H7 (cell line): ENCODE measurements around the gene CORO1A. TPM values are rescaled to one million over a fixed set of nuclear protein-coding genes. Genes with fewer than 3 reads are reported as not detected.
A peak's percentile ranks its signal among the peaks of the same experiment; 100 is the strongest.
"Not testable (repeated sequence)": the region's sequence is repeated elsewhere in the genome, so short reads cannot be mapped to it uniquely, and the experiment has no call there.

Source experiments
- DNase-seq: peaks from one replicate; pipeline ENCODE4 v3.0.0; 2012
- H3K27me3 ChIP-seq: 2 replicates; pipeline ENCODE4 v1.6.0; 2011; ENCODE audit warnings: mild to moderate bottlenecking, low read length; ENCODE audit not compliant: control insufficient read depth, insufficient read depth
- H3K36me3 ChIP-seq: replicated peaks from 2 replicates; pipeline ENCODE4 v1.5.1; 2011; ENCODE audit warnings: low read length; ENCODE audit not compliant: control insufficient read depth, insufficient read depth
- H3K4me3 ChIP-seq: 2 replicates; pipeline ENCODE4 v1.5.1; 2011; ENCODE audit warnings: low read depth, mild to moderate bottlenecking, control low read depth, low read length, moderate library complexity; ENCODE audit not compliant: insufficient read depth
- total RNA-seq: library from RNA; depleted of rRNA; stranded (reverse); fragments of >200 nt; shearing (Covaris generic); gene quantifications from 2 replicates; pipeline ENCODE4 v1.2.3, GENCODE V29; 2014; rRNA removed

The CORO1A gene
- total RNA-seq, 1 experiment from 2014 or later, result 5.8 TPM

DNA sequence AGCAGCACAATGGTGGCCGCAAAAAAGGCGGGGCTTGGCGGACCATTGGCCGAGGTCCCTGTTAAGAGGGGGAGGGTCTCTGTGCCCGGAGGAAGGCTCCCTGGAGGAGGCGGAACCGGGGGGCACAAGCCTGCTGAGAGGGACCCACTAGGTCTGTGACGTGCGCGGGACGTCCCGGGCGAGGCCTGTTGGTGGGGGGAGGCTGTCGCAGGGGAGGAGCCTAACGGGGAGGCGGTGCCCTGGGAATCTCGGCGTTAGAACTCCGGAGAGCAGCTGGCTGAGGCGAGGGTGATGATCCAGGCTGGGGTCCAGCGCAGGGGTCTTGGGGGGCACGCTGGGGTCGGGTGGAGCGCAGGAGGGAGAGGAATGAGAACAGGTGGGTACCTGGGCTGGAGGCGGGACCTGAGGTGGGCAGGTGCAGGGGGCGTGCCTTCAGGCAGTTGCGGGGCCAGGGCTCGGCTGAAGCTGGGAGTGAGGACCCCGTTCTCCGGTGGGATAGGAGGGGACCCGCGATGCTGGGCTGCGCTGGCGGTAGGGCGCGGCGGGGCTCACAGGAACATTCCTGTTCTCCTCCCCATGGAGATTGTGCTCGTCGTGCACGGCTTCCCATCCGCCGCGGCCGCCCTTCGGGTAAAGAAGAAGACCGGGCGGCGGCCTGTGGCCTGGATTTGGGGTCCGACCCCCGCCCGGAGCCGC, 22.3 kb downstream of the CORO1A start:
- H3K4me3 ChIP-seq, result peak overlapping the region; percentile 33; the same call in 1 of the 2 replicates
- DNase-seq, H3K36me3 ChIP-seq, H3K27me3 ChIP-seq: not testable (repeated sequence)

DNA sequence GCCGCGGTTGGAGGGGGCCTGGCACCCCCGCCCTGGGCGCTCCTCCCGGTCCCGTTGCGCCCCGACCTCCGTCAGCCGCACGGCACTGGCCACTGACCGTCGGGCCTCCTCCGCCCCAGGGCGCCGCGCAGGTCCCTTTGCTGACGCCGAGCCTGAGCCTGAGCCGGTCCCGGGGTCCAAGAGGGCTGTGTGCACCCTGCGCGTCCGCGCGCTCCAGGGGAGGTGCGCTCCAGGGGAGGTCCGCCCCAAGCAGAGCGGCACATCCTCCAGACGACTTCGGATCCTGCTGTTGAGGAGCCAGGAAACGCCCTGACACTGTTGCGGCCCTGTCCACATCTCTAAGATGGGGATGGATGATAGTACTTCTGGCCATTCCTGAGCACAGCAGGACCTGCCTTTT, 22.9 kb downstream of the CORO1A start:
- not testable (repeated sequence) for H3K4me3 ChIP-seq, H3K36me3 ChIP-seq, DNase-seq, H3K27me3 ChIP-seq

DNA sequence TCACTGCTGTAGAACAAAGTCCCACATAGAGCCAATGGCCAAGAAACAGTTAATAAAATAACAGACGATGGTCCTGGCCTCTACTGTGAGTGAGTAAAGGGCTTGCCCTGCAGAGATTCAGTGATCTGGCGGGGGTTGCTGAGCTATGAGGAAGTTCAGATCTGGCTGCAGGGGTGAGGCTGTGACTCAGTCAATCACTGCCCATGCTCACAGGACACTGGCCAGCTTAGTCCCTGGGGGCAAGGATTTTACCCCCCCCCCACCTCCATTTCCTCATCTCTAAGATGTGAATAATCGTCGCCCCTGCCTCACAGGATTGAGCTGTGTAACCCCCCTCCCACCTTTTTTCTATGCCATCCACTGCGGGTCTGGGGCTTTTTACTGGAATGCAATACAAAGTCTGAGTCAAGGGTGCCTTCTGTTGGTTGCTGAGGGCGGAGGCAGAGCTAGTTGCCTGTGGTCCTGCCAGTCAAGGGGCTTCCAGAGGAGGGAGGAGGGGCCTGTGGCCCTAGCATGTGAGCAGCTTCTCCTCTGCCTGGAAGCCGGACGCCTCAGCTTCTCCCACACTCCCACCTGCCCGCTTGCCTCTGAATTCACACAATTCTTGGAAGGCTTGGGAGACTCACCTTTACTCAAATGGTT, 23.8 kb downstream of the CORO1A start:
- H3K27me3 ChIP-seq, H3K36me3 ChIP-seq, DNase-seq, H3K4me3 ChIP-seq: not testable (repeated sequence)

GRCh38 chr16:30209032-30209431, 25.6 kb downstream of the CORO1A start:
- DNase-seq, H3K36me3 ChIP-seq, H3K27me3 ChIP-seq, H3K4me3 ChIP-seq: not testable (repeated sequence)

- not testable (repeated sequence) for DNase-seq, H3K4me3 ChIP-seq, H3K27me3 ChIP-seq, H3K36me3 ChIP-seq
Observed at GRCh38 chr16:30211414-30211813, 28.0 kb downstream of the CORO1A start.

- H3K36me3 ChIP-seq, H3K4me3 ChIP-seq, DNase-seq, H3K27me3 ChIP-seq: not testable (repeated sequence)
Observed at GRCh38 chr16:30217082-30217481, 33.7 kb downstream of the CORO1A start.

Other genes starting within 250 kb of the CORO1A start
- gene TMEM219, start 221.5 kb upstream of the CORO1A start, total RNA-seq, result 88.0 and 97.6 TPM in 2 replicates
- 39.9 and 41.3 TPM in 2 replicates for gene TAOK2, start 209.7 kb upstream of the CORO1A start, total RNA-seq
- 19.0 and 20.5 TPM in 2 replicates for gene HIRIP3, start 188.0 kb upstream of the CORO1A start, total RNA-seq
- 58.7 and 91.9 TPM in 2 replicates for gene INO80E, start 187.4 kb upstream of the CORO1A start, total RNA-seq
- gene DOC2A, start 172.6 kb upstream of the CORO1A start, total RNA-seq, result 4.1 and 5.3 TPM in 2 replicates
- not detected in 2 replicates for gene C16orf92, start 160.4 kb upstream of the CORO1A start, total RNA-seq
- 3.0 and 5.5 TPM in 2 replicates for gene TLCD3B, start 152.3 kb upstream of the CORO1A start, total RNA-seq
- 1,524 and 1,553 TPM in 2 replicates for gene ALDOA, start 117.8 kb upstream of the CORO1A start, total RNA-seq
- gene PPP4C, start 107.6 kb upstream of the CORO1A start, total RNA-seq, result 201 and 256 TPM in 2 replicates
- gene TBX6, start 91.7 kb upstream of the CORO1A start, total RNA-seq, result 2.9 and 4.6 TPM in 2 replicates
- gene YPEL3, start 87.4 kb upstream of the CORO1A start, total RNA-seq, result 22.8 and 26.9 TPM in 2 replicates
- gene GDPD3, start 70.1 kb upstream of the CORO1A start, total RNA-seq, result 0.31 and 1.8 TPM in 2 replicates
- 35.0 and 37.2 TPM in 2 replicates for gene MAPK3, start 60.4 kb upstream of the CORO1A start, total RNA-seq
- gene BOLA2B, start 10.1 kb downstream of the CORO1A start, total RNA-seq, result 31.2 and 63.1 TPM in 2 replicates
- gene SLX1A, start 10.3 kb downstream of the CORO1A start, total RNA-seq, result 81.0 and 83.6 TPM in 2 replicates
- 4.2 and 6.5 TPM in 2 replicates for gene SULT1A3, start 15.7 kb downstream of the CORO1A start, total RNA-seq
- gene NPIPB13, start 64.9 kb downstream of the CORO1A start, total RNA-seq, result 1.0 TPM in 1 of 2 replicates, not detected in the other
- 44.2 and 45.2 TPM in 2 replicates for gene CD2BP2, start 171.7 kb downstream of the CORO1A start, total RNA-seq
- gene TBC1D10B, start 186.9 kb downstream of the CORO1A start, total RNA-seq, result 35.8 and 38.4 TPM in 2 replicates
- gene MYL11, start 191.2 kb downstream of the CORO1A start, total RNA-seq, result 3.4 TPM in 1 of 2 replicates, not detected in the other
- 0.18 and 0.80 TPM in 2 replicates for gene SEPTIN1, start 199.0 kb downstream of the CORO1A start, total RNA-seq
- gene ZNF48, start 211.8 kb downstream of the CORO1A start, total RNA-seq, result 38.8 and 46.3 TPM in 2 replicates
- 10.6 and 13.5 TPM in 2 replicates for gene ZNF771, start 224.0 kb downstream of the CORO1A start, total RNA-seq
- 56.4 and 74.2 TPM in 2 replicates for gene DCTPP1, start 246.4 kb downstream of the CORO1A start, total RNA-seq